NCI-H446 (cell line): Measurements from ENCODE around the gene DHRS9.
"Not testable (repeated sequence)": the region's sequence is repeated elsewhere in the genome, so short reads cannot be mapped to it uniquely, and the experiment has no call there.

ENCODE experiments used
- DNase-seq, 2 experiments: peaks; one replicate each; lab custom pipeline; 2025; lab: John Stamatoyannopoulos, UW

Gene DHRS9

DNA sequence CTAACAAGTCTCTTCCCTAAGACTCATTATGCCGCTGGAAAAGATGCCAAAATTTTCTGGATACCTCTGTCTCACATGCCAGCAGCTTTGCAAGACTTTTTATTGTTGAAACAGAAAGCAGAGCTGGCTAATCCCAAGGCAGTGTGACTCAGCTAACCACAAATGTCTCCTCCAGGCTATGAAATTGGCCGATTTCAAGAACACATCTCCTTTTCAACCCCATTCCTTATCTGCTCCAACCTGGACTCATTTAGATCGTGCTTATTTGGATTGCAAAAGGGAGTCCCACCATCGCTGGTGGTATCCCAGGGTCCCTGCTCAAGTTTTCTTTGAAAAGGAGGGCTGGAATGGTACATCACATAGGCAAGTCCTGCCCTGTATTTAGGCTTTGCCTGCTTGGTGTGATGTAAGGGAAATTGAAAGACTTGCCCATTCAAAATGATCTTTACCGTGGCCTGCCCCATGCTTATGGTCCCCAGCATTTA lies 26.3 kb downstream of the DHRS9 start:
- peak in 1 of 2 experiments; percentile 25 for DNase-seq

DNA sequence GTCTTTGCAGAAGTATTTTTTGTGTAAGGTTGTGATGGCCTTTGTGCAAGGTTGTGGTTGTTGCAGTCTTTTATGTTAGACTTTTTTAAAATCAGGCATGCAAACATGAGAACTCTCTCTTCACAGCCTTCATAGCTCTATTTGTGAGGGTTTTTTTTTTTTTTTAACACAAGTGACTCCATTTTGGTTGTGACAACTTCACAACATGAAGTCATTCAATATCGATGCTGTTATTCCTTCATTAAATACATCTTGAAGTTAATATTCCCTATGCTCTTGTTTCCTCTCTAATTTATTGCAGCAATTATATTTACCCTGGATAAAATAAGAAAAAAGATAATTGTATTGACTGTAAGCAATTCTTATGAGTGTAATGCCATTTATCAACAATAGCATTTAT lies 35.5 kb downstream of the DHRS9 start:
- no peak for DNase-seq

DNA sequence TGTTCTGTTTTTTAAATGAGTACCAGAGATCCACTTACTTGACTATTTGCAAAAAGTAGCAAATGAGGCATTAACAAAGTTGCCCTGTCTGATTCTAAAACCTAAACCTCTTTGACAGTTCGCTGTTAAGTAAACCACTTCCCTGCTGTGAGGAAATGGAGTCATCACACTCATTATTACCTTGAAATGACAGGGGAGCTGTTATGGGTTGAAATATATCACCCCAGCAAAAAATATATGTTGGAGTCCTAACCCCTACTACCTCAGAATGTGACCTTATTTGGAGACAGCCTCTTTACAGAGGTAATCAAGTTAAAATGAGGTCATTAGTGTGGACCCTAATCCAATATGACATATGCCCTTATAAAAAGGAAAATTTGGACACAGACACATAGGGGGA lies 36.1 kb downstream of the DHRS9 start:
- no peak for DNase-seq

DNA sequence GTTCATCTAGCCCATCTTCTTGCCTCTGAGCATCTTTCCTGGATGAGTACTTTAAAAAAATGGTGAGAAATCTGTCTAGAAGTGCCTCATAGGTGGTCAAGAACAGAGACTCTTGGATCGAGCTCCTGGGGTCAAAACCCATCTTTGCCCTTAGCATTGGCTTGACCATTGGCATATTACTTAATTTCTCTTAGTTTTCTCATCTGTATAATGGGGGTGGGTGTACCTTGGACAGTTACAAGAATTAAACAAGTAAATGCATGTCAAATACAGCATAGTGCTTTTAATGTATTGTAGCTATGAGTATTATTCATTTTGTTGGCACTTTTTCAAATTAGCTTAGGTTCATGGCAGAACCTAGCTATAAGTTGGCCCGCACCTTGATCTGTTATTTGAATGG lies 36.8 kb downstream of the DHRS9 start:
- DNase-seq: no peak

DNA sequence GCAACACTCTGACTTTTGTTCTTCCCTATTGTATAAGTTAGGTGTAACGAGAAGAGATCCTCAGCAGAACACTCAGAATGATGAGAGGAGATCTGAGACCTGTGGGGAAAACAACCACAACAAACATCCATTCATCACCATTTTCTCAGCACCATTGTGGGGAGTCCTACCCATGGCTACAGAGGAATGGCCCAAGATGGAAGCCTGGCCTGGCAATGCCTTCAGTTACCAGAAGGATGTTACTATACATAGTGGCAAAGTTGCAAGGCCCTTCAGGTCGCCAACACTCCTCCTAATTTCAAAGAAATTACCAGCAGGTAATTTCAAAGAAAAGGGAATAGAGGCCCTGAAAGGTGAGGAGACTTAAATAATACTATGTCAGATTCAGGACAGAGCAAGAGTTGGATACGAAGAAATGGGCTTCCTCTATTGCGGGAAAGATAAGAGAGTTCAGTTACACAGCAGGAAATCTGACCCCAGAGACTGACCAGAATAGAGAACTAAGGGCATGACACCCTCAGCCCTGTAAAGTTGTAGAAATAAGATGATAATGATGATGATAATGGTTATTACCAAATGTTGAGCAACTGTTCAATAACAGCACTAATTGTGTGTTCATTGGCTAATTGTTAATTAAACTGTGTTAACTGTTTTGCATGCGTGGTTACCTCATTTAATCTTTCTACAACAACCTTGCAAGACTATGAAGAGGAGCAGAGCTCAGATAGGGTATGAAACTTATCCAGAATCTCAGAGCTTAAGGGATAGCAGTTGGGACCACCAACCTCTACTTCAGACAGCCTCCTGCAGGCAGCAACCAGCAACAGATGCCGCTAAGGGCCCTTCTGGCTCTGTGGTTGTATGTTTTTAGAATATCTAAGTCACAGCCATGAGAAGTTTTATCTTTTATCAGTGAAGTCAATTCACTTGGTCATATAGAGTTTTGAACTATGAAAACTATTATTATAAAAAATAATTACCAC lies 37.5 kb downstream of the DHRS9 start:
- DNase-seq: no peak

DNA sequence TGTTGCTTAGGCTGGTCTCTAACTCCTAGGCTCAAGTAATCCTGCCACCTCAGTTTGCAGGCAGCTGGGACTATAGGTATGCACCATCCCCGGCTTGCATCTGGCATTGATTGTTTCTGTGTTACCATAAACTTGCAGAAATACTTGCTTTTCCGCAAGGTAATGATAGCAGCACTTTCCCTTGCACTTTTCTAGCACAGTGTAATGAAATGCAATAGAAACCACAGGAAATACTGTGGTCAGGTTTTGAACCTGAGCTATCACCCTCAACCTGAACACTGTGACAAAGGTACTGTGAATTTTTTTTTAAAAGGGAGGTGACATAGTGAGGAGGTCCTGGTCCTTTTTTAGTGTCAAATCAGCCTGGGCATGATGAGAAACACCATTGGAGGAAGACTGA lies 38.3 kb downstream of the DHRS9 start:
- DNase-seq: no peak

DNA sequence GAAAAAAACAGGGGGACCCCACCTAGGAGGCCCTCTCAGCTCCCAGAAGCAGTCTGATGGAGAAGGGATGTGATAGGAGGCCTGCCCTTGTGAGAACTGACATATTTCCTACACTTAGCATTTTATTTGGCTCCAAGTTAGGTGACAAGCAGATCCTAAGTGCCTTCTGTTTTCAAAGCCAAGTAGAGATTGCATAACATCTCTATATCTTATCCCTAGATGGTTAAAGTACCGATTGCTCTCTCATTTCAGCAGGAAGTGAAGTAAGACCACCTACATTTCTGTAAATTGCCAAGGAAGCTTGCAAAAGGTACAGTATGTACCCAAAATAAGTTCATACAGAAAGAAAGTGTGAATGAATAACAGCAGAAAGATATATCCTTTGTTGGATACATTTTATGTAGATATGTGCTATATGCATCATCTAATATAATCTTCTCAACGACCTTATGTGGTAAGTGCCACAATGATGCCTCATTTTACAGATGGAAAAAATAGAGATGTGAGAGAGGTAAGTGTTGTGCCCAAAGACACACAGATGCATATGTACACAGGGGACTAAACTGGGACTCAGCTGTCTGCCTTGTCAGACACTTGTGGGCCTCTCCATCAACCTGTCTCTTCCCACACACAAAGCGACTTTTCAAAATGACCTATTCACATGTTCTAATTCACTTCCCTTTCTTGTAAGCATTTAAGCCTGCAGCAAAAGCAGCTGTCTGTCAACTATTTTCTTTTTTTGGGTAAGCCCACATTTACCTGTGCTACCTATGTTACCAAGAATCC lies 38.9 kb downstream of the DHRS9 start:
- DNase-seq: no peak

DNA sequence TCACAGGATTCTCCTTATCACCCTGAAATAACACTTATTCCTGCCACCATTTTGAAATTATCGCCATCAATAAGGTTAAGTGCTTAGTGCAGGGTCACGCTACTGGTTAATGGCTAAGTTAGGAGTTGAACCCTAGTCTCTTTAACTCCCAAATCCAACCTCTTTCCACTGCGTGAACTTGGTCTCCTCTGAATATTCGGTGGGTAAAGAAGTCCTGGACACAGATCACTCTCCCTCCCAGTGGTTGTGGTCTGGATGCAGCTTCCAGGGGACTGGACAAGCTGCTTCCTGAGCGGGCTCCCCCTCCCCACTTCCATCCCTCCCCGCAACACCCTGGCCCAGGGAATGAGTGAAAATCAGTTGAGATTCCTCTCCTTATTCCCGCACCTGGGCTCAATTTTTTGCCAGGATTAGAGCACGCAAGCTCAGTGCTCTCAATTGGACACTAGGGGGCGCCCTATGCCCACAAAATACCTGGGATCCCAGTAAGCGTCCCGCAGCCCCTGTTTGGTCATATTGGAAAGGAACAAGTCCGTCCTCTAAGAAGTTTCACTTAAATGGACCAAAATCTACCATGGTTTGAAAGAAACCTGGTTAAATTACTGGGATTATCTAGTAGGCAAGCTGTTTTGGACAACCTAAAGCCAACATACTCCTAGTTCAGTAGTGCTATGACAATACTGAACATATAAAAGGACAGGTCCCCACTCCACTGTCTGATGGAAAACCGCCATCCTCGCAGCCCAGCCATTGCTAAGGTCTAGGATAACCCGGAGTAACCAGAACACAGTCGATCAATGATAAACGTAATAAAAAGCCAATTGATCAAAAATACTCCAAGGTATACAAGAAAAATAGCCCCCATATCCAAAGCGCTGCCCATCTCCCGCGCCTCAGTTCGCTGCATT lies 40.4 kb downstream of the DHRS9 start:
- DNase-seq: peak; percentile 51 to 66

DNA sequence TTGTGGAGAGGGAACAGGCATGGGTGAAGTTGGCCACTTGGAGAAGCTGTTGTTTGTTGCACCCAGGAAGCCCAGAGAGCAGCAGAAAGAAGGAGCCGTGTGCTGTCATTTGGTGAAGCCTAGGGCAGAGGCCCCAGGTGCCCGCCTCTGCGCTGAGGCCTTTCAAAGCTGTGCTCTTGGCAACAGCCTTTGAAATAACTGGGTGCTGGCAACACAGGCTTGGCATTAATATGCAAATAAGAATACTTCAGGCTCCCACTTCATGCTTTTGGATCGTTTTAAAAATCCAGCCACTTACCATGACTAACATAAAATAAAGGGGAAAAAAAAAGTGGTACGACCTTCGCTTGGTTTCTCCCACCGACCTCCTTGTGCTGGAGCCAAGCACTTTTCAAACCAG lies 41.1 kb downstream of the DHRS9 start:
- no peak for DNase-seq

DNA sequence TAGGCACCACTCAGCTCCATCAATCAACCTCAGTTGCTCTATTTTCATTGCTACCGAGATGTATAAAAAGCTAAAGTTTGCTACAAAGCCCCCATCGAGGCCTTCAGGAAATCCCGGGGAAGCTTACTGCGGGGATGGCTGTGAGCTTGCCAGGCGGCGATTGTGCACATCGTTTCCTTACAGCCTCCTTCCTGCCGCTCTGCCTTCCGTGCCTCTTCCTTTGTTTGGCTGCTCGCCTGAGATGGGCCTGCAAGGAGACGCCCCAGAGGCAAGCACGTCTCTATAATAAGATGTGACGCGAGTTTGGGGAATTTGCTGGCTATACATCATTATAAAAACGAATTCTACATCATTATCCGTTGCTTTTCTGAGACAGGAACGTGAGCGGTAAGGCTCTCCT lies 41.6 kb downstream of the DHRS9 start:
- no peak for DNase-seq

DNA sequence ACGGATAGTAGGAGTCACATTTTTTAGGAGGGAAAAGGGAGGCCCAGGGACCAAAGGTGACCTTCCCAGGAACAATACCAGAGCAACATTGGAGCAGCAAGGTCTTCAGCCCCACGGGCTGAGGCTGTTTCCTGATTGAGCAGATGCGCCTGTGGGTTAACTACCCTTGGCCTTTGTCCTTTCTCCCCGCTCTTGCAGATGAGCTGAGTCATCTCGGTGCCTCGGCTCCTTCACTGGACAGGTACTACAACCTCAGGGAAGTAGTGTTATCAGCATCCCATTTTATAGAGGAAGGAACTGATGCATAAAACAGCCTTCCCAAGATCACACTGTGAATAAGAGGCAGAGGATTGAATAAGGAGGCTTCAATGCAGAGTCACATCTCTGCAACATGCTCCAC lies 43.5 kb downstream of the DHRS9 start:
- no peak for DNase-seq

DNA sequence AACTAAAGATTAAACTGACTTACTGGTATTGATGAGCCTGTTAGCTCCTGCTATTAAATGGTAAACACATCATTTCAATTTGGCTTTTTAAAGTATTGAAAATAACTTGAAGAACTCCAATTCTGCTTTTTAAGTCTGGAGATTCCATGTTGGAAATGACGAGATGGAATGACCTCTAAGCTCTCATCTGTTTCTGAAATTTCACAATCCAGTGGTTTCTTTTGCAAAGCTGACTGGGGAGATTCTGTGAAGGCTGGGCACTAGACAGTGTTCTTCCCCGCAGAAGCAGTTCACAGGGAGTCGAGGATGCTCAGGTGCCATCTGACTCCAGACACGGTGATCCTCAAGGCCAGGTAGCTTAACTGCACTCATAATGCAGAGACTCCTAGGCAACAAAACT lies 44.7 kb downstream of the DHRS9 start:
- DNase-seq: no peak

DNA sequence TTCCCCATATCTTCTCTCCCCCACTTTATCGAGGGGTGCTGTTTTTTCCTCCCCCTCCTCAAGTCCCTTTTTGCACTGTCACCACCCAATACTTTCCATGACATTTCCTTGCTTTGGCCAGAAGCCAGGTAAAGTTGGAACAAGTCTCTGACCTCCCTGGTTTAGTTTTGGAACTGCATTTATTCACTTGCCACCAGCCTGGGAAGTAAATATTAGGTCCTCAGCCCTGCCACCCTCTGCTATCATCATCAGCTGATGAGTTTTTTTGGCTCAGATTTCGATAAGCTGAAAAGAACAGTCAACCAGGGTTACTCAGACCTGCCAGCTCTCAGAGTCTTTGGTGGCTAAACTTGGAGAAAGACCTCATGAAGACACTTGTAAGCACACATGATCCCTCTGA lies 47.0 kb downstream of the DHRS9 start:
- no peak for DNase-seq

DNA sequence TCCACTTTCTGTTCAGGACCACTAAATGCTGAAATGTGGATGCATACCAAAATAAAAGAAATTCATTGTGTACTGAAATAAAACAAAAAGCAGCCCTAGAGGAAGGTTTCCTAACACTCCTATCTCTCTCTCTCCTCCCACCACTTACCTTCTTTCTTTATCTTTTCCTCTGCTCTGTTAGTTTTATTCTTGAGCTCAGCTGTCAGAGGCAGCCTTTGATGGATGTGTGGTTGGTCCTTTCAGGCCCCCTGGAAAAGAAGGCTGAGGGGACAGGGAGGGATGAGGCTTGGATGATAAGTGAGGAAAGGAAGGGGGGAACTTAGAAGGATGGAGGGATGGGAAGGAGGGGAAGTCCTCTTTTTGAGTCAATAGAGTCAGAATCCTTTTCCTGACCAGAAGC lies 47.6 kb downstream of the DHRS9 start:
- no peak for DNase-seq

DNA sequence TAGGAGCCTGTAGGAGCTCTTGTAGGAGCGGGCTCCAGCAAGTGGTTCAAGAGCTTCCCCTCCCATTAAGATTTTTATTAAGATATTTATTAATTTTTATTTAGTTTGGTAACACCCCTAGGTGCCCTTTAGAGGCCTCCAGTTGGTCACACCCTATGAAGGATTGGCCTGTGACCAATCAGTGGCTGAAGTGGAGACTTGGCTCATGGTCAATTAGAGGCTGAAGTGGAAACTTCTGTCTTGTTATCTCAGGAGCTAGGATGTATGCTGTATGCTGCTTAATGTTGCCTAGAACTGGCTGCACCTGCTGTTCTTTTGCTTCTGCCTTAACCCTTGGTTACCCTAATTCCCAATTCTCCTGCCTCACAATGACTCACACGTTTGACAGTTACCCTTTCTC lies 48.7 kb downstream of the DHRS9 start:
- DNase-seq: no peak

DNA sequence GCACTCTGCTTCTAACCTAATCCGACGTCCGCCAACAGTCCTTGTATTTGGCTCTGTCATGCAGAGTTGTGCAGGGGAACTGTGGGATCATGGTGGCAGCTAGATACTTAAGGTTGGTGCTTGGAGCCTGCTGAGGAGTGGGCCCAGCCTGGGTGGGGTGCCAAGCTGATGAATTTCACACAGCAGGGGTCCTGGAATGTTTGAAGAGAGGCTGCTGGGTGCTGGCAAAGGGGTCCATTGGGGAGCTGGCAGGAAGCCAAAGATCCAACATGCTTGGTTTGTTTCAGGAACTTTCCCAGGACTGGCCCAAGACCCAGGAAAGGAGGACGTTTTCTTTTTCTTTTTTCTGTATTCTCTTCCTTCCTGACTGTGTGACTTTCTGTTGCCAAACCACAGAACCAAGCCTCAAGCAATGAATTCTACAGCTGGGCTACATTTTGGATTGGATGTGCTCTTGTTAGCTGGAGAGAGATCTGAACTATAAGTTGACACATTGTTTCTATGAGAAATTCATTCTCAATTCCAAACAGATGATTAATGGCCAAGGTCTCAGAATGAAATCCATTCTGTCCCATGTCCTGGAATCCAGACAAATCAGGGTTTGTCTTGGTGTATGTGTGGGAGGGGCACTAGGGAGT lies 49.9 kb downstream of the DHRS9 start:
- DNase-seq: no peak

DNA sequence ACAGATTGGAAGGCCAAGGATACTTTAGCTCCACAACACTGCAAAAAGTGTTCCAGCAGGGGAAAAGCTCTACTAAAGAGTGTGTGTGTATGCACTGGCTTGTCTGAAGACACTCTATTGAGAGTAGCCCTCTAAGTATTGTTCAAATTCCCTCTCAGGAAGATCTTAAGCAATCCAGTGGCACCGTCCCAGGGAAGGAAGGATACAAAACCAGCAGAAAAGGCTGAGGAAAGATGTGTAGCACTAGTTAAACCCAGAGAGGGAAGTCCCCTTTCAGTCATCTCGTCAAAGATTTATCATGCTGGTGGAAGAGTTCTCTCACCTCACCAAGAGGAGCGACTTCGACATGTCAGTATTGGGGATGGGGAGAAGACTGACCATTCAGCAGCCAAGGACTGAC lies 50.5 kb downstream of the DHRS9 start:
- DNase-seq: no peak

DNA sequence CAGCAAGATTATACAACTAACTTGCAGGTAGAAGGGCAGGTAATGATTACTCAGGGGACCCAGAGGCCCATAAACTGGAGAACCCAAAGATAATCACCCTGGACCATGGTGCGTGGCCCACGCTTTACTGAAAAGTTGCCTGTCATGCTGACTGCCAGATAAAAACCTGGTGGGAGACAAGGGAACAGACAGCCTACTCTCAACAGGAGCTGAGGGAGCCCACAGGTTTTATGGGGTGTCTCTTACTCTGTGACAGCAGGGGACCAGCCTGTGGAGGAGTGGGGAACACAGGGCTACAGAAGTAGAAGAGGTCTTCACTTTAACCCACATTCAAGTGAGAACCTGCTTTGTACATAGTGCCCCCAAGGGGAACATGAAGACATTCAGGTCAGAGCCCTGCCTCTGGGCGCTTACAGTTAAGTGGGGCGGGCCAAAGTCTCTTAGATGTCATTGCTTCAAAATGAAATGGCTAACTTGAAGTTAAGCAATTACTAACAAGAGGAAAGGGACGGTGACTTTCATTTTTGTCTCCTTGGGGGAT lies 60.4 kb downstream of the DHRS9 start:
- no peak for DNase-seq

DNA sequence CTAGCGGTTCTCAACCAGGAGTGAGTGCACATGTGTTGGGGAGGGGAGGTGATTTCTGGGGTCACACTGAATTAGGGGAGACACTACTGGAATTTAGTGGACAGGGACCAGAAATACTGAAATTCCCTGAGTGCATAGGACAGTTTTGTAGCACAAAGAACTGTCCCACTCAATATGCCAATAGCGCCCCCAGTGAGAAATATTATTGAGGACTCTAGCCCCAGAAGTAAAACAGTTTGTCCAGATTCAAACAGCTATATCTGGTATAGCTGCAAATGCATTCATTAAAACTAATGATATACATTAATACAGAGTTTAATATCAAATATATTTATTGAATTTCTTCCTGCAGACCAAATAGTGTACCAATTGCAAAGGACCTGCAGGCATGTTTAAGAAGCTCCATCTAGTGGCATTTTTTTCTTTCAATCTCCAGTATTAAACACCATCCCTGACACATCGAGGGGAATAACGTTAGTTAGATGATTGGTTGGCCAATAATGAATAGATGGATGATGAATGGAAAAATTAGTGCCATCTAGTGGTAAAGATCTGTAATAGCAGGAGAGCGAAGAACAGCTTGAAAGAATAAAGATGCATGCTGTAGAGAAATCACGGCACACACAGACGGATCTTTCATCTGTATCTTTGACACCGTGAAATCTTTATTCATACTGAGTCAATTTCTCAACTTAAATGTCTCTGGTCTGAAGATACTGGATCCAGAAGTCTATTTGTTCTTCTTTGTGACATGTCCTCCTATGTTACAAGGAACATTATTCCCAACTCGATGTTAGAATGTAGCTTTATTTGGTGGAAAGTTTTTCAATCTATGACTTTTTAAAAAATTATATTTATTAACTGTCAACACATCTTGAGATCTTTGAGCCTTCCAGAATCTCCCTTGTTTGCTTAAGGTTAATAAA lies 62.5 kb downstream of the DHRS9 start:
- DNase-seq: peak in 1 of 2 experiments; percentile 47

DNA sequence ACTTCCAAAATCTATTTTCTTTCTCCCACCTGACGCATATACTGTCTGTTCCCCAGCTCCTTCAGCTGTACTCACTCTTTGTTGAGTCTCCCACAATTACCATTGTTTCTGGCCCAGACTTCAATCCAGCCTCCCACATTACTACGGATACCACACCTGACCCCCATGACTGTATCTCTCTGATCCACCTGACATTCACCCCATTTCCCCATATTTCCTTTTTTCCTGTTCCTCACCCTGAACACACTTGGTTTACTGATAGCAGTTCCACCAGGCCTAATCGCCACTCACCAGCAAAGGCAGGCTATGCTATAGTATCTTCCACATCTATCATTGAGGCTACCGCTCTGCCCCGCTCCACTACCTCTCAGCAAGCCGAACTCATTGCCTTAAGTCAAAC lies 64.9 kb downstream of the DHRS9 start:
- not testable (repeated sequence) for DNase-seq
